Neural cell (in vitro differentiated cells): ENCODE results near the gene WNK2. TPM values are rescaled to one million over a fixed set of nuclear protein-coding genes. Genes with fewer than 3 reads are reported as not detected.

Experiments
- H2AFZ ChIP-seq: fragments of 200-600, 300-800 bp; sonication (generic), shearing (Covaris generic); 2 replicates; pipeline ENCODE4 v1.6.0; 2014; ENCODE audit warnings: low read depth, mild to moderate bottlenecking, antibody characterized with exemption, low read length, moderate library complexity
- H3F3A ChIP-seq: fragments of 200-600 bp; shearing (Covaris generic); 2 replicates; pipeline ENCODE4 v1.6.1; 2016; ENCODE audit warnings: mild to moderate bottlenecking, moderate library complexity, mixed read lengths, antibody characterized with exemption, low read length; ENCODE audit not compliant: insufficient read depth, poor library complexity, severe bottlenecking
- H3K27ac ChIP-seq: fragments of 200-600, 300-800 bp; sonication (generic), shearing (Covaris generic); 2 replicates; pipeline ENCODE4 v1.5.1; 2014; ENCODE audit warnings: mild to moderate bottlenecking, low read length, moderate library complexity
- H3K27me3 ChIP-seq: fragments of 300-800, 200-600 bp; sonication (generic), shearing (Covaris generic); 2 replicates; pipeline ENCODE4 v1.6.0; 2014; ENCODE audit warnings: mild to moderate bottlenecking, low read depth, low read length, moderate library complexity; ENCODE audit not compliant: insufficient read depth
- H3K36me3 ChIP-seq: fragments of 300-800, 200-600 bp; sonication (generic), shearing (Covaris generic); 2 replicates; pipeline ENCODE4 v1.5.1; 2014; ENCODE audit warnings: mild to moderate bottlenecking, antibody characterized with exemption, low read length, moderate library complexity; ENCODE audit not compliant: insufficient read depth
- H3K4me2 ChIP-seq: fragments of 300-800, 200-600 bp; sonication (generic), shearing (Covaris generic); 2 replicates; pipeline ENCODE4 v1.6.0; 2014; ENCODE audit warnings: mild to moderate bottlenecking, low read length
- H3K4me3 ChIP-seq: fragments of 300-800, 200-600 bp; sonication (generic), shearing (Covaris generic); 2 replicates; pipeline ENCODE4 v1.5.1; 2014; ENCODE audit warnings: mild to moderate bottlenecking, low read length, moderate library complexity
- H3K79me2 ChIP-seq: fragments of 200-600 bp; shearing (Covaris generic); replicated peaks from 2 replicates; pipeline ENCODE4 v1.6.0; 2014; ENCODE audit warnings: mild to moderate bottlenecking, low read length, moderate library complexity; ENCODE audit not compliant: insufficient read depth
- H3K9ac ChIP-seq: fragments of 300-800, 200-600 bp; sonication (generic), shearing (Covaris generic); 2 replicates; pipeline ENCODE4 v1.6.1; 2016; ENCODE audit warnings: mild to moderate bottlenecking, low read length, mixed read lengths
- H3K9me2 ChIP-seq: fragments of 200-600 bp; shearing (Covaris generic); 2 replicates; pipeline ENCODE4 v1.6.1; 2016; ENCODE audit warnings: mild to moderate bottlenecking, low read length, mixed read lengths; ENCODE audit not compliant: insufficient read depth
- H3K9me3 ChIP-seq: fragments of 200-600, 300-800 bp; sonication (generic), shearing (Covaris generic); 2 replicates; pipeline ENCODE4 v1.6.1; 2016; ENCODE audit warnings: mild to moderate bottlenecking, mixed run types, low read length, moderate library complexity, mixed read lengths
- H4K20me1 ChIP-seq: fragments of 200-600 bp; shearing (Covaris generic); 2 replicates; pipeline ENCODE4 v1.6.1; 2016; ENCODE audit warnings: mild to moderate bottlenecking, mixed run types; ENCODE audit not compliant: insufficient read depth
- CTCF ChIP-seq: fragments of 450-650 bp; IDR thresholded peaks from 2 replicates; pipeline ENCODE4 v1.5.1; 2014; ENCODE audit warnings: antibody characterized with exemption, mild to moderate bottlenecking, moderate library complexity; ENCODE audit not compliant: poor library complexity, severe bottlenecking
- EP300 ChIP-seq: fragments of 450-650 bp; conservative IDR thresholded peaks from 2 replicates; pipeline ENCODE4 v1.6.1; 2014; ENCODE audit warnings: antibody characterized with exemption, mild to moderate bottlenecking, moderate library complexity; ENCODE audit not compliant: poor library complexity, severe bottlenecking
- EZH2 ChIP-seq: fragments of 200-600, 300-800 bp; shearing (Covaris generic), sonication (generic); IDR thresholded peaks from 2 replicates; pipeline ENCODE4 v1.6.1; 2014; ENCODE audit warnings: antibody characterized with exemption, low read length, borderline replicate concordance, mild to moderate bottlenecking; ENCODE audit not compliant: insufficient read depth, poor library complexity, severe bottlenecking
- MXI1 ChIP-seq: fragments of 450-650 bp; conservative IDR thresholded peaks from 2 replicates; pipeline ENCODE4 v1.6.1; 2014; ENCODE audit warnings: antibody characterized with exemption, mild to moderate bottlenecking; ENCODE audit not compliant: poor library complexity, severe bottlenecking
- POLR2AphosphoS5 ChIP-seq: IDR thresholded peaks from 2 replicates; pipeline ENCODE4 v1.6.1; 2012
- RAD21 ChIP-seq: fragments of 450-650 bp; conservative IDR thresholded peaks from 2 replicates; pipeline ENCODE4 v1.6.1; 2014; ENCODE audit warnings: antibody characterized with exemption, mild to moderate bottlenecking, moderate library complexity
- REST ChIP-seq: IDR thresholded peaks from 2 replicates; pipeline ENCODE4 v1.6.1; 2012; ENCODE audit warnings: borderline replicate concordance
- SMC3 ChIP-seq: fragments of 450-650 bp; conservative IDR thresholded peaks from 2 replicates; pipeline ENCODE4 v1.6.1; 2014; ENCODE audit warnings: antibody characterized with exemption, mild to moderate bottlenecking, moderate library complexity; ENCODE audit not compliant: poor library complexity
- TAF1 ChIP-seq: IDR thresholded peaks from 2 replicates; pipeline ENCODE4 v1.6.1; 2012; ENCODE audit warnings: low read depth
- polyA plus RNA-seq: library from polyadenylated mRNA; depleted of rRNA; stranded (reverse); fragments of >200 nt; gene quantifications from 2 replicates; pipeline ENCODE4 v1.2.3, GENCODE V29; 2014

The WNK2 gene
- polyA plus RNA-seq, 1 donor from 2014 or later = 37.1 TPM

- Histone ChIP-seq H3K36me3 (no peaks in the 10 kb centered on the region), H3K9ac (no peak overlapping the region), H3K9me2 (no peaks in the 10 kb centered on the region), H2AFZ (no peak overlapping the region), H3K4me2 (no peak overlapping the region), H3K9me3 (no peaks in the 10 kb centered on the region), H3K4me3 (no peak overlapping the region), H3F3A (no peaks in the 10 kb centered on the region), H3K79me2 (no peaks in the 10 kb centered on the region), H4K20me1 (no peaks in the 10 kb centered on the region), H3K27ac (no peak overlapping the region), H3K27me3 (no peaks in the 10 kb centered on the region)
- TF ChIP-seq EZH2 (no peak), SMC3 (no peak), REST (no peak), TAF1 (no peak), EP300 (no peak), CTCF (no peak), MXI1 (no peak), POLR2AphosphoS5 (no peak), RAD21 (no peak)
Measured at GRCh38 chr9:93305497-93306020, 121.6 kb downstream of the WNK2 start.

- no peaks in the 10 kb centered on the region for H3K36me3 ChIP-seq
- no peak overlapping the region for H2AFZ ChIP-seq
- H3F3A ChIP-seq = no peaks in the 10 kb centered on the region
- no peaks in the 10 kb centered on the region for H3K79me2 ChIP-seq
- no peak overlapping the region for H3K9ac ChIP-seq
- no peak overlapping the region for H3K4me2 ChIP-seq
- no peaks in the 10 kb centered on the region for H3K27me3 ChIP-seq
- H4K20me1 ChIP-seq = no peaks in the 10 kb centered on the region
- no peaks in the 10 kb centered on the region for H3K9me3 ChIP-seq
- TF ChIP-seq REST (no peak), SMC3 (no peak), TAF1 (no peak), MXI1 (no peak), EZH2 (no peak), RAD21 (no peak), POLR2AphosphoS5 (no peak), CTCF (no peak), EP300 (no peak)
- H3K9me2 ChIP-seq = no peaks in the 10 kb centered on the region
- H3K27ac ChIP-seq = no peak overlapping the region
- H3K4me3 ChIP-seq = no peak overlapping the region
Measured at GRCh38 chr9:93306081-93306480, 122.1 kb downstream of the WNK2 start.
